Endothelial cell of umbilical vein (primary cell): ENCODE measurements around the gene KRT84. TPM values are rescaled to one million over a fixed set of nuclear protein-coding genes. Genes with fewer than 3 reads are reported as not detected.

ENCODE experiments used
- BruUV-seq: library from RNA; stranded (reverse); fragments of 400-500 nt; replicated peaks from 2 replicates; lab custom pipeline; 2021; lab: Mats Ljungman, UMichigan
- CTCF ChIA-PET: fragments of 300-600, 350-600 bp; sonication (Branson Sonifier 250); formaldehyde crosslinking; loops from one replicate; lab custom pipeline; 2021; ENCODE audit warnings: antibody characterized with exemption, inconsistent platforms; lab: Charles Lee
- POLR2A ChIA-PET: fragments of 300-600, 350-600 bp; sonication (Branson Sonifier 250); formaldehyde crosslinking; loops from one replicate; lab custom pipeline; 2021; ENCODE audit warnings: antibody characterized with exemption, inconsistent platforms; lab: Charles Lee
- DNase-seq: peaks from one replicate; pipeline ENCODE4 v3.0.0-alpha.2; 2011; ENCODE audit warnings: low read depth, low spot score
- FAIRE-seq: peaks from 2 replicates; lab custom pipeline; 2011; peaks lifted over from hg19 to GRCh38; lab: Jason Lieb, UNC
- H2AFZ ChIP-seq: 2 replicates; pipeline ENCODE4 v1.6.0; 2012; ENCODE audit warnings: low read depth, low read length, control low read depth, inconsistent platforms
- H3K27ac ChIP-seq: 2 replicates; pipeline ENCODE4 v1.5.1; 2011; ENCODE audit warnings: low read depth, mild to moderate bottlenecking, control low read depth, low read length, moderate library complexity; ENCODE audit not compliant: insufficient read depth
- H3K27me3 ChIP-seq, 2 experiments: 2 replicates each; pipeline versions ENCODE4 v1.6.0 to v1.6.1; 2011; ENCODE audit warnings: low read length in 2 of 2, mixed read lengths in 1 of 2; ENCODE audit not compliant: control insufficient read depth in 2 of 2, insufficient read depth in 2 of 2
- H3K36me3 ChIP-seq, 2 experiments: 2 replicates in 1 of 2; 3 replicates in 1 of 2; pipeline ENCODE4 v1.5.1; 2011; ENCODE audit warnings: low read length in 2 of 2, mild to moderate bottlenecking in 1 of 2, moderate library complexity in 1 of 2; ENCODE audit not compliant: control insufficient read depth in 2 of 2, insufficient read depth in 2 of 2; ENCODE audit errors: extremely low read depth in 1 of 2
- H3K4me1 ChIP-seq: 3 replicates; pipeline ENCODE4 v1.5.1; 2011; ENCODE audit warnings: mild to moderate bottlenecking, low read length; ENCODE audit not compliant: control insufficient read depth, insufficient read depth; ENCODE audit errors: extremely low read depth
- H3K4me2 ChIP-seq: 2 replicates; pipeline ENCODE4 v1.6.1; 2011; ENCODE audit warnings: low read length, control low read depth, mixed read lengths; ENCODE audit not compliant: insufficient read depth
- H3K4me3 ChIP-seq, 3 experiments: fragments of 200-600 bp in 1 of 3; sonication (generic), shearing (Covaris generic) in 1 of 3; replicated peaks in 1 of 3; 2 replicates each; pipeline ENCODE4 v1.5.1; 2011 to 2016; ENCODE audit warnings: control low read depth in 3 of 3, low read length in 3 of 3, mild to moderate bottlenecking in 2 of 3, inconsistent platforms in 1 of 3, low read depth in 1 of 3, moderate library complexity in 1 of 3; ENCODE audit not compliant: insufficient read depth in 1 of 3
- H3K79me2 ChIP-seq: 2 replicates; pipeline ENCODE4 v1.6.0; 2012; ENCODE audit warnings: low read length, inconsistent platforms; ENCODE audit not compliant: control insufficient read depth, insufficient read depth
- H3K9ac ChIP-seq: replicated peaks from 2 replicates; pipeline ENCODE3; 2011; ENCODE audit warnings: low read length, control low read depth; ENCODE audit not compliant: insufficient read depth; ENCODE audit errors: extremely low read depth
- H3K9me1 ChIP-seq: replicated peaks from 3 replicates; pipeline ENCODE4 v1.6.0; 2011; ENCODE audit warnings: mild to moderate bottlenecking, low read length; ENCODE audit not compliant: control insufficient read depth, insufficient read depth; ENCODE audit errors: extremely low read depth
- H3K9me3 ChIP-seq: replicated peaks from 2 replicates; pipeline ENCODE4 v1.5.1; 2012; ENCODE audit warnings: low read length, inconsistent platforms; ENCODE audit not compliant: control insufficient read depth, insufficient read depth
- H4K20me1 ChIP-seq: replicated peaks from 2 replicates; pipeline ENCODE3; 2011; ENCODE audit warnings: mild to moderate bottlenecking, low read length; ENCODE audit not compliant: control insufficient read depth, insufficient read depth; ENCODE audit errors: extremely low read depth
- EZH2 ChIP-seq: IDR thresholded peaks from 2 replicates; pipeline ENCODE4 v1.6.1; 2012; ENCODE audit warnings: borderline replicate concordance, low read depth, mild to moderate bottlenecking, moderate library complexity, low read length, inconsistent platforms; ENCODE audit not compliant: severe bottlenecking
- FOS ChIP-seq: IDR thresholded peaks from 2 replicates; pipeline ENCODE4 v1.6.1; 2011; ENCODE audit warnings: mild to moderate bottlenecking, low read length, moderate library complexity, borderline replicate concordance; ENCODE audit not compliant: insufficient read depth
- GATA2 ChIP-seq: IDR thresholded peaks from 2 replicates; pipeline ENCODE4 v1.7.0; 2011; ENCODE audit warnings: low read depth, mild to moderate bottlenecking, moderate library complexity, mixed read lengths, low read length; ENCODE audit not compliant: insufficient read length, insufficient read depth
- JUN ChIP-seq: IDR thresholded peaks from 2 replicates; pipeline ENCODE4 v1.6.1; 2011; ENCODE audit warnings: borderline replicate concordance, low read depth; ENCODE audit not compliant: insufficient read length, insufficient read depth
- MYC ChIP-seq: IDR thresholded peaks from one replicate; pipeline ENCODE4 v1.6.1; 2011; ENCODE audit warnings: mild to moderate bottlenecking, low read depth, low read length
- POLR2A ChIP-seq: IDR thresholded peaks from 2 replicates; pipeline ENCODE4 v1.6.1; 2012; ENCODE audit warnings: low read depth, mild to moderate bottlenecking, control low read depth, low read length
- POLR2AphosphoS5 ChIP-seq: IDR thresholded peaks from 2 replicates; pipeline ENCODE4 v1.6.1; 2012; ENCODE audit warnings: low read depth, mild to moderate bottlenecking, control low read depth, low read length, moderate library complexity; ENCODE audit not compliant: insufficient read depth
- dilution Hi-C: fragments of 300-500 bp; cut with MboI; formaldehyde crosslinking; loops from one replicate; pipeline ENCODE4 v1.15.0; 2019; ENCODE audit warnings: low sequenced_read_pairs; ENCODE audit not compliant: extremely low pct_ligation_motif_present
- intact Hi-C: fragments of 100-400 bp; cut with micrococcal nuclease; formaldehyde crosslinking; loops from one replicate; pipeline ENCODE4 v1.10.0; 2022
- polyA plus RNA-seq, 4 experiments: library from polyadenylated mRNA; depleted of rRNA in 3 of 4; stranded (reverse) in 3 of 4; unstranded in 1 of 4; fragments of >200 nt; gene quantifications; 2 replicates each; pipeline versions ENCODE4 v1.2.1 to v1.2.3, GENCODE V29; 2011 to 2012; ENCODE audit warnings: missing spikeins in 1 of 4
- total RNA-seq: library from RNA; stranded (reverse); gene quantifications from 2 replicates; pipeline ENCODE4 v1.2.3, GENCODE V29; 2021
- TF ChIP-seq, protein P1 (sequence below): IDR thresholded peaks from 2 replicates; pipeline ENCODE4 v1.6.1; 2011; ENCODE audit not compliant: insufficient read depth, insufficient read length
- TF ChIP-seq, protein P2 (sequence below), 2 donors: IDR thresholded peaks; 1 replicate in 1 of 2; 2 replicates in 1 of 2; pipeline ENCODE4 v1.5.1; 2011; ENCODE audit warnings: low read length in 2 of 2, mild to moderate bottlenecking in 2 of 2, moderate library complexity in 2 of 2, control low read depth in 1 of 2, inconsistent platforms in 1 of 2, low read depth in 1 of 2; ENCODE audit not compliant: insufficient read depth in 1 of 2; ENCODE audit errors: extremely low read depth in 1 of 2

Gene KRT84
- total and polyA plus RNA-seq, 2 donors (not counting 3 experiments of a cell fraction or from before 2014, with no cell fraction given), result not detected

DNA sequence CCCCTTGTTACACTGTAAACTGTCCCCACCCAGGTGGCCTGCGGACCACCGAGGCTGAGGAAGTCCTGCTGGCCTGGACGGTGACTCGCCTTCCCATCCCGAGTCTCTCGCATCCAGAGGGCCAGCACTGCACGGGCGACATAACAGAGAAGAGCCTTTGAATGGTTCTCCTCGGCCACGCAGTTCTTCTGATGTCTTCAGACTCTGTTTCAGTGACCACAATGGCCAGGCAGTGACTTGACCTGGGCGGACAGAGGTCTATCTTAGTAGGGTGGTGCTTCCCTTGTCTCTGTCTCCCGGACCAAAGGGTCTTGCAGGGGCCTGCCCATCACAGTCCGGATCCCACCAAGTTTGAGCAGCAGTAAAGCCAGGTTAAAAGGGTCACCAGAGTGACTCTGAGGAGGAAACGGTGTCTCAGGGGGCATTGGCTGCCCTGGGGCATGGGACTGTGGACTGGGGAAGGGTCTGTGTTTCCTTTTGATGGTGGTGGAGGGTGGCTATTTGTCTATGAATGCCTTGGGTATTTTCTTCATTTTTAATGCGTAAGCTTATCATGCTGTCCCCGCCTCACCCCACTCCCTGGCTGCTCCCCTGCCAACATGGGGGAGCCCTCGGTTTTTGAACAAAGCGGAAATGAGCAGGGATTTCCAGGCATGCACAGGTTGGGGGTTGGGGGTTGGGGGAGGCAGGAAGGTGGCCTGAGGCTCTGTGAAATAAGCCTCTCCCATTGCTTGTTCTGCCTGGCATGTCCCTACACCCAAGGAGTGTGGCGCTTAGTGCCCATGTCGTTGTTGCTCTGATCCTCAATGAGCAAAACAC is 28.5 kb downstream of the KRT84 start:
- no peaks in the 10 kb centered on the region for H4K20me1 ChIP-seq
- POLR2A ChIA-PET, result no interaction called here
- FAIRE-seq (no peak), DNase-seq (no peak)
- H3K9me3 ChIP-seq, result no peaks in the 10 kb centered on the region
- no peak overlapping the region for H3K4me3 ChIP-seq
- TF ChIP-seq FOS (no peak), POLR2AphosphoS5 (no peak), EZH2 (no peak), POLR2A (no peak)
- TF ChIP-seq, protein P1, sequence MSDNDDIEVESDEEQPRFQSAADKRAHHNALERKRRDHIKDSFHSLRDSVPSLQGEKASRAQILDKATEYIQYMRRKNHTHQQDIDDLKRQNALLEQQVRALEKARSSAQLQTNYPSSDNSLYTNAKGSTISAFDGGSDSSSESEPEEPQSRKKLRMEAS, result no peak
- no peak overlapping the region for H3K9ac ChIP-seq
- H3K79me2 ChIP-seq, result no peaks in the 10 kb centered on the region
- dilution Hi-C loops, result no loop called here
- no peaks in the 10 kb centered on the region for H3K9me1 ChIP-seq
- no peaks in the 10 kb centered on the region for H3K4me1 ChIP-seq
- H2AFZ ChIP-seq, result no peak overlapping the region
- no peak overlapping the region for H3K4me2 ChIP-seq
- H3K36me3 ChIP-seq, result no peaks in the 10 kb centered on the region
- CTCF ChIA-PET, result interaction anchor here (1.4 kb wide), 1 partner anchor 7 kb away, joined by 4 read pairs; no protein-coding TSS in a partner anchor
- no TSS peak for BruUV-seq
- no peak overlapping the region for H3K27ac ChIP-seq
- intact Hi-C loops, result no loop called here
- H3K27me3 ChIP-seq, result peaks cover 7 to 13% of the 10 kb centered on the region in 2 experiments

DNA sequence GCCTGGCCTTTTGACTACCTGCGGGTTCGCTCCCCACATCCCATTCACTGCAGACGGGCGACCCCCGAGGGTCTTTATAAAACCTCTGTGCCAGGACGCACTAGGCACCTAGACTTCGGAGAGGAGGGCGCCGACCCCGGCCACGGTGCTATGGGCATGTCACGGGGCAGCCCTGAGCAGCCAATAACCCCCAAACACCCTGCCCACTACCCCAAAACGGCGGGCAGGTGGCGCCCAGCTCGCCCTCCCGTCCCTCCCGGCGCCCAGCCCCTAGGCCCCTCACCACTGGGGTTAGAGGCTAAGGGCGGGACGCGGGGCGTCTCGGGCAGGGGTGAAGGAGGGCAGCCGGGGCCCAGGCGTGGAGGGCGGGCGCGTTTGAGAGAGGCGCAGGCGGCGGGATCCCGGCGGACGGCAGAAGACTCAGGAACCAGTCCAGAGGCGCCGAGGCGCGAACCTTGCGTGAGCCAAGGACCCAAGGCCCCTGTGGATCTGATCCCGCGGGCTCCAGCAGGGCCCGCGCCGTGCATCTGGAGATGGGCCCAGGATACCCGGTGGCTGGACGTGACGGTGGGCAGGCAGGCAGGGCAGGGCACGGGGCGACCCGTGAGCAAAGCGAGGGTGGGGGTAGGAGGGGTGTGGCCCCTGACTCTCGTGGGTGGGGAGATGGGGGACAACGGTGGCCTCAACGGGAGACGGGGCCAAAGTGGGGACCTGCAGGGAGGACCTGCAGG is 29.3 kb downstream of the KRT84 start:
- Histone ChIP-seq H3K9me1 (no peaks in the 10 kb centered on the region), H3K36me3 (no peaks in the 10 kb centered on the region), H2AFZ (no peak overlapping the region), H3K4me3 (no peak overlapping the region), H3K9me3 (no peaks in the 10 kb centered on the region), H4K20me1 (no peaks in the 10 kb centered on the region), H3K79me2 (no peaks in the 10 kb centered on the region), H3K9ac (no peak overlapping the region), H3K27me3 (peaks cover 7 to 13% of the 10 kb centered on the region in 2 experiments), H3K27ac (no peak overlapping the region), H3K4me2 (no peak overlapping the region), H3K4me1 (no peaks in the 10 kb centered on the region)
- no TSS peak for BruUV-seq
- ChIA-PET POLR2A (no interaction called here), CTCF (no interaction called here)
- intact Hi-C loops, result no loop called here
- TF ChIP-seq, protein P2, sequence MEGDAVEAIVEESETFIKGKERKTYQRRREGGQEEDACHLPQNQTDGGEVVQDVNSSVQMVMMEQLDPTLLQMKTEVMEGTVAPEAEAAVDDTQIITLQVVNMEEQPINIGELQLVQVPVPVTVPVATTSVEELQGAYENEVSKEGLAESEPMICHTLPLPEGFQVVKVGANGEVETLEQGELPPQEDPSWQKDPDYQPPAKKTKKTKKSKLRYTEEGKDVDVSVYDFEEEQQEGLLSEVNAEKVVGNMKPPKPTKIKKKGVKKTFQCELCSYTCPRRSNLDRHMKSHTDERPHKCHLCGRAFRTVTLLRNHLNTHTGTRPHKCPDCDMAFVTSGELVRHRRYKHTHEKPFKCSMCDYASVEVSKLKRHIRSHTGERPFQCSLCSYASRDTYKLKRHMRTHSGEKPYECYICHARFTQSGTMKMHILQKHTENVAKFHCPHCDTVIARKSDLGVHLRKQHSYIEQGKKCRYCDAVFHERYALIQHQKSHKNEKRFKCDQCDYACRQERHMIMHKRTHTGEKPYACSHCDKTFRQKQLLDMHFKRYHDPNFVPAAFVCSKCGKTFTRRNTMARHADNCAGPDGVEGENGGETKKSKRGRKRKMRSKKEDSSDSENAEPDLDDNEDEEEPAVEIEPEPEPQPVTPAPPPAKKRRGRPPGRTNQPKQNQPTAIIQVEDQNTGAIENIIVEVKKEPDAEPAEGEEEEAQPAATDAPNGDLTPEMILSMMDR (IDR thresholded peaks at IDR 0.05; ENCODE audit: extremely low read depth in 1 of 2, insufficient read depth in 1 of 2, low read depth in 1 of 2, low read length in 2 of 2), result no peak
- TF ChIP-seq GATA2 (no peak), JUN (no peak), POLR2AphosphoS5 (no peak), MYC (no peak), POLR2A (no peak), FOS (no peak), EZH2 (no peak)
- TF ChIP-seq, protein P1, result no peak
- DNase-seq (no peak), FAIRE-seq (no peak)
- dilution Hi-C loops, result no loop called here
